ENCODE measurements around the gene EXOC3L1.

Gene EXOC3L1

GRCh38 chr16:67162506-67163163, 27.3 kb downstream of the EXOC3L1 start:
- no peak for DNase-seq (ENCODE audit: low spot score)

- no peak for DNase-seq (ENCODE audit: low spot score)
Observed at GRCh38 chr16:67161595-67162058, 28.3 kb downstream of the EXOC3L1 start.

- DNase-seq (ENCODE audit: low spot score): peak; percentile 91
Observed at GRCh38 chr16:67158637-67159600, 31.0 kb downstream of the EXOC3L1 start.

DNA sequence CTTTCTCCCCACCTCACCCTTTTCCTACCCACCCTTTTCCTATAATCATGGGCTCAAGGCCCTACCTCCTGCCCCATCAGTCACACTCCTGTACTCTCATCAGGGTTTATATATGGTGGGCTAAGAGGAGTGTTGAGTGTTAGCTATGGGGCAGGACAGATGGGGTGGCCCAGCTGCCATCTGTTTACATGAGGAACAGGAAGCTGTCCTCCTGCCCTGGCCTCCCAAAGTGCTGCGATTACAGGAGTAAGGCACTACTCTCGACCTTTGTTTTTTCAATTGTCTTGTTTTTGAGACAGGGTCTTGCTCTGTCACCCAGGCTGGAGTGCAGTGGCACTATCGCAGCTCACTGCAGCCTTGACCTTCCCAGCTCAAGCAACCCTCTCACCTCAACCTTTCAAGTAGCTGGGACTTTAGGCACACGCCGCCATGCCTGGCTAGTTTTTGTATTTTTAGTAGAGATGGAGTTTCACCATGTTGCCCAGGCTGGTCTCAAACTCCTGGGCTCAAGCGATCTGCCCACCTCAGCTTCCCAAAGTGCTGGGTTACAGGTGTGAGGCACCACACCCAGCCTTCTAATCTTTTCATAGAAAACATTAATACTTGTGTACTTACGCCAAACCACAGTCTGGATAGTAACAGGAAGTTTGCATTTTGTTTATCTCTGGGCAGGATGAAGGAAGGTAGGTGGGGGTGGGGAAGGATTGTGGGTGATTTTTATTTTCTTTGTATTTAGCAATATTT, 31.9 kb downstream of the EXOC3L1 start:
- peak; percentile 78 for DNase-seq (ENCODE audit: low spot score)

DNA sequence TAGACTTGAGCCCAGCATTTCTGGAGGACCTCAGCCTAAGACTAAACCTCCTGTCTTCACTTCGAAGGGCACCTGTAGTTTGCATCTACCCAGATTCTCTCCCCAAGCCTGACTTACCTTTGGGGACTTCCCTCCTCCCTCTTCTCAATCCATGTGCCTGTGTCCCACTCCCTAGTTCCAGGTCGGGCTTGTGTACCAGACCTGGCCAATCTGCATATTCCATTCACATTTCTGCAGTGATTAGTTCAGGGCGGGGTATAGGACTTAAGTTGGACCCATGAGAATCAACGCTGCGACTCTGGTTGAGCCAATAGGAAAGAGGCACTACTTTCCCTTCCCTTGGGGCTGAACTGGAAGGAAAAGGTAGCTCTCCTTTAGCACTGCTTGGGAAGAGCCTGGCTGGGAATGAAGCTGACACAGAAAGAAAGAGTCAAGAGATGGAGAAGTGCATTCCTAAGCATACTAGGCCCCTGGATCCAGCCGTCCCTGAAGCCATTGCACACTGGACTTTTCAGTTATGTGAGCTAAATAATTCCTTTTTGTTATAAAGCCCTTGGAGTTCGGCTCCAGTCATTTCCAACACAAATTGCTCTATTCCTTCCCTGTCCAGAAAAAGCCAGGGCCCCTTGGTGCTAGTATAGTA, 32.7 kb downstream of the EXOC3L1 start:
- no peak for DNase-seq (ENCODE audit: low spot score)

DNA sequence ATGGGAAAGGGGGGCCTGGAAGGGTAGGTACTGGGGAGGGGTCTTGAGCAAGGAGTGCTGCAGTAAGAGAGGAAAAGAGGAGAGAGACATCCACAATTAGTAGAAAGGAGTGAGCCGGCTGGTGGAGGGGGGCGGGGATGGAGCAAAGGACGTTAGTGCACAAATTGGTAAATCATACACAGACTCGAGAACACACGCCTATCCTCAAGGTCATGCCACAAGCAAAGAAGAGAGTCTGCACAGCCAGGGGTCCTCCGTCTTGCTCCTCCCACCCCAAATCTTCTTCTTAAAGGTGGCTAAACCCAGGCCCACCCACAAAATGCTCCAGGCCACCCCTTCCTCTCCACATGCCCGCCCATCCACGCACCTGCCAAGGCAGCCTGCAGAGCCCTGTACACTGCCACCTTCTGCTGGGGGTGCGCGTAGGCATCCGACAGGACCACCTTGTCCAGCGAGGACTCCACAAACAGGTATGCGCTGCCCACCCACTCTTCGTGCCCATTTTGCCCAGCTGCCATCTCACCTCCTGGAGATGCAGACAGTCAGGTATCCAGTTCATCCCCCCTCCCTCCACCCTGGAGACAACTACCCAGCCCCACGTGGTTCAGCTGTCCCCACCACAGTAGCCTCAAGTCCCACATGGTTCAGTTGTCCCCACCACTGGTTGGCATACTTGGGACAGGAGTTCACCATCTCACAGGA, 33.6 kb downstream of the EXOC3L1 start:
- no peak for DNase-seq (ENCODE audit: low spot score)

DNA sequence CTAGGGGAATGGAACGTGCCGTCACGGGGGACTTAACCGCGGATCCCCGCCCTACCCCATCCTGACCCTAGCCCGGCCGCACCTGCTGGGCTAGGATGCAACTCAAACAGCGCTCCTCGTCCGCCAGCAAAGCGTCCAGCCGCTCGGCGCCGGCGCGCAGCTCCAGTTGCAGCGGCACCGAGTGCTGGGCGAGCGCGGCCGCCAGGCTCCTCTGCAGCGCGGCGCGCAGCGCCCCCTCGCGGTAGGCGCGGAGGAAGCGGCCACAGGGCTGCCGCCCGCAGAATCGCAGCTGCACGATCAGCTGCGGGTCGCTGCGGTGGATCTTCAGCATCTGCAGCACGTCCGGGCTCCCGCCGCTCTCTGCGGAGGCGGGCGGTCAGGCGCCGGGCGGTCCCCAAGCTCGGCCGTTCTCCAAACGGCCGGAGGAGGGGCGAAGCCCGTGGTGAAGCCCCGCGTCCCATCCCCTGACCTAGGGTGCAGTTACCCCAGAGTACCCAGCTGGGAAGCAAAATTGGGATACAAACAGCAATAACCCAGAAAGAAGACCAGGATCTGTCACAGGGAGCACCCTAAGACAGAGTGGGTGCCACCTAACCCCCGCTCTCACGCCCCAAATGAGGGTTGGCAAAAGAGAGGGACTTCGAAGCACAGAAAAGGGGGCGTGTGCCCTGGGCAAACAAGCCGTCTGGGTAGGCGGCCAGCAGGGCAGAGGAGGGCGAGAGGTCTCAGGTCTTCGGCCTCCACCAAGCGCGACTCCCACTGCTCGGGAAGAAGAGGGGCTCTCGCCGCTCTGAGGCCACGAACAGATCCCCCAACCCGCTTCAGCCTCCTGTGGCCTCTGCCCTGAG, 34.4 kb downstream of the EXOC3L1 start:
- peak; percentile 82 for DNase-seq (ENCODE audit: low spot score)

- no peak for DNase-seq (ENCODE audit: low spot score)
Observed at GRCh38 chr16:67154578-67155294, 35.2 kb downstream of the EXOC3L1 start.

DNA sequence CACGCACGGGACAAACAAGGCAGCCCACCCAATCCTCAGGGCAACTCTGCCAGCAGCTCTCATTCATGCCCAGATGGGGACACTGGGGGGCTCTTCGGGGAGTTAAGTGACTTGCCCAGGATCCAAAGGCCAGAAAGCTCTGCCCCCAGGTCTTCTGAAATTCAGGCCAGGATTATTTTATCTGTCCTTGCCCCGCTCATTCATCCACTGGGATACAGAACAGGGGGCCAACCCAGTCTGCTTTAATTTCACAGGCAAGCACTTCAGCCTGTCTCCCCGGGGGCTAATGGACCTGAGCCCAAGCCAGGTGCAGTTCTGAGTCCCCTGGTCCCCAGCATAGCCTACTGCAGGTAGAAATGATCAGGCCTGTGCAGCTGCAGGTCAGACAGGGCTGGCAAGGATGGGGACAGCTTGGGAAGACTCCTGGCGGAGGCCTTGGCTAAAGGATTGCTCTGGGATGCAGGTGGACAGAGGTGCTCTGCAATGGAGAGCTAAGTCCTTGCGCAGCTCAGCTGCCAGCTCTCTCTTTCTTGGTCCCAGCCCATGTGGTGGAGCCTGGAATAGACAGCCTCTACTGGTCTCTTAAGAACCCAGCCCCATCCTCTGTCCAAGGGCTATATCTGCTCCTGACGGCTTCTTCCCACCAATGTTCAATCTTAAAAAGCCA, 38.4 kb downstream of the EXOC3L1 start:
- DNase-seq (ENCODE audit: low spot score): no peak

GRCh38 chr16:67150833-67151396, 39.0 kb downstream of the EXOC3L1 start, which contains the start of gene B3GNT9:
TSS of gene B3GNT9 (minus strand) at chr16:67150998. CDS start at chr16:67150485, 513 bp downstream.
- peak; percentile 38 for DNase-seq (ENCODE audit: low spot score)

DNA sequence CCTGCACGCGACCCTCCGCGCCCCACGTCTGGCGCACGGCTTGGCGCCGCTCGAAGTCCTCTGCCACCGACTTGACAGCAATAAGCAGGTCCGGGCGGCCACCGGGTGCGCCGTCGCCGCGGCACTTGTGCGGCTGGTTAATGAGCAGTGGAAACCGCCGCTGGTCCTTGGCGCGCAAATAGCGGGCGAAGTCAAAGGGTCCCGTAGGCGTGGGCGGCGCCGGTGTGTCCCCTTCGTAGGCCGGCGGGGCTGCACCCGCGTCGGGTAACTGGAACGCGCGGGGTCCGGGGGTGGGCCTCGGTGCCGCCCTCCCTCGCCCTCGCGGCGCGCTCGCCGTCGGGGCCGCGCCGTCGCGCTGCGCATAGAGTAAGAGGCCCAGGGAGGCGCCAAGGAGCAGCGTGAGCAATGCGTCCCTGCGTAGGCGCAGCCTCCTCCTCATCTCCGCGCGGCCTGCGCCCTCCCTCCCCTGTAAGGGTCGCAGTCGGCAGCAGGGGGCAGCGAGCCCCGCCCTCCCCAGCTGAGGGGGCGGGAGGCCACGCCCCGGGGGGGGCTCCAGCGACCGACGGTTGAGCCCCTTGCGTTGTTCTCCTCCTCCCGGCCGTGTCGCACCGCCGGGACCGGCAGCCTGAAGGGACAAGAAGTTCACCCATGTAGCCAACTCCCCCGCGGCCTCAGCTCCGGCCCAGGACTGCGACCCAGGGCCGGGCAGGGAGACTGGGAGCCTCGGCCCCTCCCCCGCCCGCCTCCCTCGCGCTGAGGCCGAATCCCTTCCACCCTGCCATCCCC, 39.7 kb downstream of the EXOC3L1 start:
- DNase-seq (ENCODE audit: low spot score): peak; percentile 50

GRCh38 chr16:67149276-67150046, 40.5 kb downstream of the EXOC3L1 start:
- DNase-seq (ENCODE audit: low spot score): no peak

DNA sequence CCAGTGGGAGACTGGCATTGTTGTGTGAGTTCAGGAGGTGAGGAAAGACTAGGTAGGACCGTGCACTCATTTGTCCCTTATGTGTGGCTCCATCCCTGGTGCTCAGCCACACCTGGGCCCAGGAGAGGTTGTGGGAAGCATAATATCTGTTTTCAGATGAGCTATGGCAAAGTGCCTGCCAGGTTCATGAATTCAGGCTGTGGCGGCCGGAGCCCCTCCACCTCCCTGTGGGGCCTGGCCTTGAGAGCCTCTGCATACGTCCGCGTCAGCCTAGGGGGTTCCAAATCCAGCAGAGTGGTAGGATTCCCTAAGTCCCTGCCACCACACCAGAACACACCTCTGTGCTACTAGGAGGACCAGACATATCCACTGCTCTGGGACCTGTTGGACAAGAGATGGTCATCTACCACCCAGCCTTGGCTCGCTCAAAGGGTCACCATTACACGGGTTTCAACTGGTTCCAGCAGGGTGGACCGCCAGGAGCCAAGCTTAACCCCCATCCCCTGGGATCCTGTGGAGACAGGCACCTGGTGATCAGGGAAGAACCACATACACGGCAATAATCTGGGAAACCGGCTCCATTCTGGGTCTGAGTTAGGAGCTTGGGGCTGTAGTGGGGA, 41.2 kb downstream of the EXOC3L1 start:
- DNase-seq (ENCODE audit: low spot score): no peak

GRCh38 chr16:67148221-67148620, 41.7 kb downstream of the EXOC3L1 start:
- DNase-seq (ENCODE audit: low spot score): no peak

DNA sequence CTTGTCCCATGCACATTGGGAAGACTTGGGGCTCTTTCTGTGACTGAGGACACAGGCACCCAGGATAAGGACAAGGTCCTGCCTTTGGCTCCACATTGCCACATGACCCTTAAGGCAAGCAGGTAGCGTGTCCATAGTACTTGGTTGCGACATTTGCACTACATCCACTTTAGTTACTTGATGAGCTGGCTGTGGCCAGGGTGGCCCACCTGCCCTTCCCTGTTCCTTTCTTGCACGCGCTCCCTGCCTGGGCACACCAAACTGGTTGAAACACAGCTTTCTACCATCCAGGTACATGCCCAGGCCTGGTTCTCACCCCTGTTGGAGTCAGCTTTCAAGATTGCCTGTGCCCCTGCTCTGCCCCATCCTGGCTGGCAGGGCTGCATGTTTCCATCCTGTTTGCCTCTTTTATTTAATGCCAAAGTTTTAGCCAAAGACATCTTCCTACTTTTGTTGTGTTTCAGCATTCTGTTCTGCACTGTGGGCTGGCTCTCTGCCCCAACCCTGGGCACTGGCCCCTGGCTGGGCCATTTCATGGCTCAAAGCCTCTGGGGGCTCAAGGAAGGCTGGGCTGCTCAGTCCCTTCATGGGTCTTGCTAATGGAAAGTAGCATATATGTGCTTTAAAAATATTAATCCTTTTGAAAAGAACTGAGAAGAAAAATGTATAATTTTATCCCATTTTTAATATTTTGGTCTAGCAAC, 42.3 kb downstream of the EXOC3L1 start:
- DNase-seq (ENCODE audit: low spot score): no peak
